Adipose tissue (tissue), 3 donors: Measurements from ENCODE around the gene DSTN. TPM values are rescaled to one million over a fixed set of nuclear protein-coding genes. Genes with fewer than 3 reads are reported as not detected.
"Not testable (repeated sequence)": the region's sequence is repeated elsewhere in the genome, so short reads cannot be mapped to it uniquely, and the experiment has no call there.

Experiments
- H3K27ac ChIP-seq: one replicate; pipeline ENCODE4 v1.5.1; 2013; ENCODE audit warnings: low read depth, low read length
- WGBS, 3 donors: extraction: QIAGEN DNeasy Blood & Tissue Kit; methylation state at CpG; one replicate each; pipeline ENCODE4 v1.1.7; 2013; 5-methylcytosine and 5-hydroxymethylcytosine counted together
- polyA plus RNA-seq, 3 donors: library from polyadenylated mRNA; stranded (reverse); fragments of 200-250 nt; gene quantifications; one replicate each; pipeline ENCODE4 v1.2.3, GENCODE V29; 2013
- donor health status: healthy with polysubstance abuse.
- donor health status: Bipolar disorder and iron deficiency.
- donor health status: healthy.

DSTN gene
- polyA plus RNA-seq, 3 donors: 200 to 487 (median 295) TPM

DNA sequence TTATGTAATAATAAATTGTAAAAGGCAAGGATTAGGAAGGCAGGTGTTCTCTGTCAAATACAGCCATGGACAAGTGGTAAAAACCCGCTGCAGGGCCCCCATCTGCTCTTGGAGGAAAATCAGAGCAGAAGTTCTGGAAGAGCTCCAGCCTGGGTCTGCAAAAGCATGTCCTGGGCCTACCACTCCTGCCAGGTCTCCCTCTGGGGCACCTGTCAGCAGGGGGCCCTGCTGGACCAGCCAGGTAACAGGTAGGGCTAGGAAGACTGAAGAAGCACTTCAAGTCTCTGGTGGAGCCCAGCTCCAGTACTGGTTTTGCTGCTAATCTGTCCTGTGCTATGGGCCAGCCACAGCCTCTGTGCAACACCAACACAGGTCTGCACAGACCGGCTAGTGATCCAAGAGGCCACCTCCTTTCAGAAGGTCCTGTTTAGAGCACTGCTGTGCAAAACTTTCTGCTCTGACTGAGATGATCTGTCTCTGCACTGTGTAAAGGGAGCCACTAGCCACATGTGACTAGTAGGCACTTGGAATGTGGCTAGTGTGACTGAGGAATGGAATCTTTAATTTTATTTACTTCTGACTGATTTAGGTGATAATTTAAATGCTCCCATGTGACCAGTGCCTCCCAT is 82.0 kb downstream of the DSTN start:
- H3K27ac ChIP-seq: peak overlapping the region; percentile 20
- 31 to 86% (median 77%) methylated on average over 2 of the region's 2 CpGs for WGBS, 3 donors

DNA sequence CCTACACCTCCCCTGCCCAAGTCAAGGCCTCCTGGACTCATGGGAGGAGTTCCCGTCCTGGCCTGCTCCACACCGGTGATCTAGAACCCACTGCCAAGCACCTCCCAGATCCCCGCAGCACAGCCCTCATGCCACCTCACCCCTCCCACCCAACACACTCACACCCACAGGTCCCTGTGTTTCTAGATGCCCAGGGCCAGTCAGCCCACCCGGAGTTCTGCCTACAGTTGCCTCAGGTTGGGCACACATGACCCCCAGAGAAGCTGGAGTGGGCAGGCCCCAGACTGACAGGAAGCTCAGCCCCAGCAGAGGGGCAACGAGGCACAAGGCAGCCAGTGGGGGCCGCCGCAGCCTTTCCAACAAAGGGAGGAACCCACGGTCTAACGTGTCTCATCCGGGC is 82.5 kb downstream of the DSTN start:
- peak overlapping the region; percentile 20 for H3K27ac ChIP-seq
- WGBS, 3 donors: 53 to 78% (median 77%) methylated on average over 10 of the region's 10 CpGs

DNA sequence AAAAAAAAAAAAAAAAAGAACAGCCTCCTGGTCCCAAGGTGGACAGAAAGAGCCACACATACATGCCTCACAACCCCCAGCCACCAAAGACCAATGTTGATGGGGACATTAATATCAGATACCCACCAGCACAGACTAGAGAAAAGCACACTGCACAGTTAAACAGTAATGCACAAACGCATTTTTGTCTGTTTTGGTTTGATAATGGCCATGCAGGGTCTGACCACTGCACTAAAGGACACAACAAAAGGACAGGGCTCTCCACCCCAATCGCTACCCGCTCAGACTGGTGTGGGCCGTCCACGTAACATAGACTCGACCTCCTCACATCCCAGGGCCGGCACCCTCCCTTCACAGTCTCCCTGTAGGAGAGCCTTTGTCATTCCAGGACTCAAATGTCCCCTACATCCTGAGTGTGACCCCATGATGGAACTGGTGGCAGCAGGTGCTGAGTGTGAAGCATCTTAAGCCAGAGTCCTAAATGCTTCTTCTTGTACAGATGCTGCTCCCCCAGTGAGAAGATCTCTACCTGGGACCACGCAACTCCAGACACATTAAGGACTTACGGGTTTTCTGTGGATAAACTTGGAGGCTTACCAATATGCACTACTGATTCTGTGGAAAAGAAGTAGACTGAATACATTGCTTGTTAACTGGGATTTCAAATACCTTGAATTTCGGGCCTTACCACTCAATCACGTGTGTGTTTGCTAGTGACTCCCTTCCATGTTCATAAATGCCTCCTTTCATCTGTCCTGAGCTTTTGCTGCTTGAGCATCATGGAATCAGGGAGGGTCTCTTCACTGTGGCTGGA is 84.2 kb downstream of the DSTN start:
- no peak overlapping the region for H3K27ac ChIP-seq
- WGBS, 3 donors: 54 to 93% (median 88%) methylated on average over 11 of the region's 11 CpGs

DNA sequence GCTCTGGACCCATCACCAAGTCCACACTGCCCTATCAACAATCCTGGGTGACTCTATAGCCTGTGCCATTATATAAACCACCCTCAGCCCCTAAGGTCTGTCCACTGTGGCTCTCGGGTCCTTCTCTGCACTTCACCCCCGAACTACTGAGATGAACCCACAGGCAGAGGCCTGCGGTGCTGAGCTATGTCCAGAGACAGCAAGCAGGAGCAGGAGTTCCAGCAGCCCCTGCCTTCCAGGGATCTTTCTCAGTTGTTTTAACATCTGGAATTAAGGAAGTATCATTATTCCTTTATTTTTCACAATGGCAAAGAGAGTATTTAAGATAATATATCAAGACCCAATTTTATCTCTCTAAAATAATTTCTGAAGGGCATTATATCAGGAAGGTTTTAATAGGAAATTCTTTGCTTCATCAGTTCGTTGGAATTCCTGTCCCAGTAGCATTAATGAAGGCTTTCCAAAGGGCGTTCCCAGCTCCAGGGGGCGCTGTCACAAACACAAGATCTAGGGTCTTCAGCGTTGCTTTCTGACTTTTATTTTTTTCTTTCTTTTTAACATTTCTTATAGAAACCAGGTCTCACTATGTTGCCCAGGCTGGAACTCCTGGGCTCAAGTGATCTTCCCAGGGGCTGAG is 84.9 kb downstream of the DSTN start:
- no peak overlapping the region for H3K27ac ChIP-seq
- WGBS, 3 donors: 33 to 58% (median 53%) methylated on average over 7 of the region's 7 CpGs

DNA sequence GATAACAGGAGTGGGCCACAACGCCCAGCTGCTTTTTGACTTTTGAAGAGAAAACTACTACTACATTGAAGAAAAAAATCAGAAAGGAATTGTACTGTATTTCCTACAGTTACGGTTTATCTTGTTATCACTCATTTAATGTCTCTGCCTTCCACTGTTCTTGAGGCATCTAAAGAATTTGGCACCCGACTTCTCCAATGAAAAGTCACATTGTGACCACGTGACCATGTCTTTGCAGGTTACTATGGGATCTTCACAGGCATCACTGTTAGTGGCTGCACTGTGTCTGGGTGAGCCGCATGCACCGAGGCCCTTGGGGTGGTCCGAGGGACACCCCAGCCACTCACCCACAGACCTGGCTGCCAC is 85.4 kb downstream of the DSTN start:
- 42 to 82% (median 77%) methylated on average over 7 of the region's 7 CpGs for WGBS, 3 donors
- H3K27ac ChIP-seq: no peak overlapping the region

DNA sequence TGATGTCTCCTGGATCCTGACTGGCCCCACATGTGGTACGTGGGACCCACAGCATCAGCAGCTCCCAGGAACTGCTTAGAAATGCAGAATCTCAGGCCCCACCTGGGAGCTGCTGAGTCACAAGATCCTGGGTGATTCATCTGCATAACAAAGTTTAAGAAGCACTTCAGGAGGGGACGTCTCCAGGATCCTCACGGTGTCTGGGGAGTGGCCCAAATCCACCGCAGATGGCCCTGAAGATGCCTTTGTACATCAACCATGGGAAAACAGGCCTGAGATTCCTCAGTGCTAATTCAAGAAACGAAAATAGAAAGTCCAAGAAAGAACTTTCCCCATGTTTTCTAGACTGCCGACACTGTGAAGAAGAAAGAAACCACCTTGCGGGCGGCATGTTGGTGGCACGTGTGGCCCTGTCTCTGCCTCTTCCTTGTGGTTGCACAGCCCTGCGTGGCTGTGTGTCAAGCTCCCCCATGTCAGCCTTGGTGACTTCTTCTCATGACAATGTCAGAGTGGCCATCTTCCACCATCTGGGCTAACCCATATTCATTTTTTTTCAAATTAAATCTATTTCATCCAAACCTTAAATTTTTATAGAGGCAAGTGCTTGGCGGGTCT is 86.1 kb downstream of the DSTN start:
- H3K27ac ChIP-seq: no peak overlapping the region
- 47 to 86% (median 81%) methylated on average over 11 of the region's 11 CpGs for WGBS, 3 donors

DNA sequence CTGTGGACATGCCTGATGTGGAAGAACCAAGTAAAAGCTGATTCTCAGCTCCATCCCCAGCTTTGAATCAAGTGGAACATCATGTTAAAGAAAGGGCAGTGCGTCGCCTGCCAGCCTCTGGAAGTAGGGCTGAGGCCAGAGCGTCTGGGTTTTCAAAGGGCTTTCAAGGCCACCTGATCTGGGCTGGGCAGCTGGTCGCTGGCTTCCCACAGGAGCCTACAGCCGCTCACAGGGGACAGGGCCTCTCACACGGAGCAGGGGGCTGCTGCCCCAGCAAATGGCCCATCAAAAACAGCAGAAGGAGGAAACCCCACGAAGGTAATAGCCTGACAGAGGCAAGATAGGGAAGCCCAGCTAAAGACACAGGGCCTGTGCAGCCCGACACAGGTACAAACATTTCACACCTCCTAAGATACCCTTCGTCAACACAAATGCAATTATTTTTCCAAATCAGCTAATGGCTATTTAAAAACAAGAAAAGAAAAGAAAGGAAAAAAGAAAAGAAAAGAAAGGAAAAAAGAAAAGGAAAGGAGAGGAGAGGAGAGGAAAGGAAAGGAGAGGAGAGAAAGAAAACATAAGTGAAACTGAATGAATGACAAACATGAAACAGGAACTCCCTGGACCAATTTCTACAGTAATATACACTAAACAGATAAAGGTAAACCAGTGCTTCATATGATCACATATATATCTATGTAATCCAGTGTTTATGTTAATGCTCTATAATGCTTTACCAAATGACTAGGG is 87.4 kb downstream of the DSTN start:
- H3K27ac ChIP-seq: no peak overlapping the region
- WGBS, 3 donors: 36 to 81% (median 79%) methylated on average over 9 of the region's 9 CpGs

DNA sequence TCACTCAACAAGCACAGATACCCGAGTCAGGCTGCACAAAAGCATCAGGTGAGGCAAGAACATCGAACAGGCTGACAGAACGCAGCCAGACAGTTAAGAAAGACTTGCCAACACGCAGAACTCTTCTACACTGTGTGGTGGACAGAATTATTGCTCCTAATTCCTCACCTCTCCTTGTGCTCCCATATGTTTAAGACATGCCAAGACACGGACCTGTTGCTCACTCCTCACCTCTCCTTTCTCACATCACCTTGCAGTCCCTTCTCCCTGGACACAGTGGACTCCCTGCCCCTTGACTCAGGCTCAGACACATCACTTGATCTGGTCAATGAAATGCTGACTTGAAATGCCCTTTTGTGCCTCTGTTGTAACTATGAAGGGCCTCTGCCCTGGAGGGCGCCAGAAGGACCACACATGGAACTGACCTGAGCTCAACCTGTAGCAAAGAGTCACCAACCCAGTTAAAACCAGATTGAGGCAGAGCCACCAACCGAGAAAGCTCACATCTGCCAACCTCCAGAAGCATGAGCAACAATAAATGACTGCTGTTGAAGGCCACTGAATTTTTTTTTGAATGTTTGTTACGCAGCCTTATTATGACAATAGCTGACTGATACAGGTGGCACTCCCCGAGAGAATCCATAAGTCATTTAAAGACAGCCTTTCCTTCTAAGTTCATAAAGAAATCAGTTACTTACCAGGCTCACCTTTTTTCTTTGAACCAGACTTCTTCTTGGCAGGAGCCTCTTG is 88.2 kb downstream of the DSTN start:
- H3K27ac ChIP-seq: no peak overlapping the region
- 56 to 96% (median 93%) methylated on average over 9 of the region's 9 CpGs for WGBS, 3 donors

DNA sequence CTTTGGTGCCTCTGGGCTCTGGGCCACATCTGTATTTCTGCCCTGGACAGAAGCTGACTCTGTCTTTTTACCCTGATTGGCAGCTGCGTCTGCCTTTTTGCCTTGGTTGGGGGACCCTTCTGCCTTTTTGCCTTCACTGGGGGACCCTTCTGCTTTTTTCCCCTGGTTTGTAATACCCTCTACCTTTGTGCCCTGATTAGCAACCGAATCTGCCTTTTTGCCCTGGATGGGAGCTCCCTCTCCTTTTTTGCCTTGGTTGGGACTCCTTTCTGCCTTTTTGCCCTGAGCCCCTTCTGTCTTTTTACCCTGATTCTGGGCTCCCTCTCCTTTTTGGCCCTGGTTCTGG is 88.7 kb downstream of the DSTN start:
- 64 to 98% (median 98%) methylated on average over 2 of the region's 2 CpGs for WGBS, 3 donors
- no peak overlapping the region for H3K27ac ChIP-seq

DNA sequence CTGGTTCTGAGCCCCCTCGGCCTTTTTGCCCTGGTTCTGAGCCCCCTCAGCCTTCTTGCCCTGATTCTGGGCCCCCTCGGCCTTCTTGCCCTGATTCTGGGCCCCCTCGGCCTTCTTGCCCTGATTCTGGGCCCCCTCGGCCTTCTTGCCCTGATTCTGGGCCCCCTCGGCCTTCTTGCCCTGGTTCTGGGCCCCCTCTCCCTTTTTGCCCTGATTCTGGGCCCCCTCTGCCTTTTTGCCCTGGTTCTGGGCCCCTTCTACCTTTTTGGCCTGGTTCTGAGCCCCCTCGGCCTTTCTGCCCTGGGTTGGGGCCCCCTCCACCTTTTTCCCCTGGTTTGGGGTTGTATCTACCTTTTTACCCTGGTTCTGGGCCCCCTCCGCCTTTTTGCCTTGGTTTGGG is 89.5 kb downstream of the DSTN start:
- WGBS, 3 donors: 84 to 99% (median 97%) methylated on average over 5 to 7 of the region's 7 CpGs
- not testable (repeated sequence) for H3K27ac ChIP-seq

Other genes starting within 250 kb of the DSTN start
- 1 to 10 TPM in 2 of 3 donors, under 1 TPM in 1; 0.68 to 1.3 (median 1.0) TPM for gene BFSP1, start 38.7 kb upstream of the DSTN start, polyA plus RNA-seq
- 100 to 1,000 TPM in 1 of 3 donors, 10 to 100 TPM in 2; 50.9 to 227 (median 80.2) TPM for gene RRBP1, start 112.2 kb downstream of the DSTN start, polyA plus RNA-seq
- gene BANF2, start 129.9 kb downstream of the DSTN start, polyA plus RNA-seq: under 1 TPM in 1 of 3 donors, not detected in 2; 0.92 TPM